ENCODE results near the gene GLT1D1.

The GLT1D1 gene

DNA sequence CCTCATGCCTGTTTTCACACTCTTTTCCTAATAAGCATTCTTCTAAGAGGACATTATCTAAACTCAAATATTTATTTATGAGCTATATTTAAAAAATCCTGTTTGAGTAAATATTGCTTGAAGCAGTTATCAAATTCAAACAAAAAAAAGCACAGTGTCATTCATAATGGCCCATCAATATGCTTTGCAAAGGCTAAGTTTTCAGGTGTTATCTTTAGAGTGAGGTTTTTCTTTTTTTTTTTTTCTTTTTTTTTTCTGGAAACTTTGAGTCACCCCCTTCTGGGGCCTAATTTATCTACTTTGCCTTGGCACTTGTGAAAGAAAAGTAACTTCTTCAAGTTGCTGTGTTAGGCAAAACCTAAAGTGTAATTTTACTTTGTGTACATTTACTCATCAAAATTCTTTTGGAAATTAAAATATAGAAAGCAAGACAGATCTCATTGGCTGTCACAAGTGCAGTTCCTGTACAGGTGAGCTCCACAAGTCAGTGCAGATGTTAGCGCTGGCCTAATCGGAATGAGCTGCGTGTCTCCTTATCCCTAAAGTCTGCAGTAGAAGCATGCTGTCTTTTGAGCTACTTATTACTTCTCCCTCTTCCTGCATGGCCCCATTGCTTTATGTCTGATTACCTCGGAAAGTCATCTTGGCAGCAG, 53.3 kb downstream of the GLT1D1 start:
- no peak overlapping the region for H3K4me3 ChIP-seq (ENCODE audit: low read depth, low read length)
- TF ChIP-seq, protein P1, sequence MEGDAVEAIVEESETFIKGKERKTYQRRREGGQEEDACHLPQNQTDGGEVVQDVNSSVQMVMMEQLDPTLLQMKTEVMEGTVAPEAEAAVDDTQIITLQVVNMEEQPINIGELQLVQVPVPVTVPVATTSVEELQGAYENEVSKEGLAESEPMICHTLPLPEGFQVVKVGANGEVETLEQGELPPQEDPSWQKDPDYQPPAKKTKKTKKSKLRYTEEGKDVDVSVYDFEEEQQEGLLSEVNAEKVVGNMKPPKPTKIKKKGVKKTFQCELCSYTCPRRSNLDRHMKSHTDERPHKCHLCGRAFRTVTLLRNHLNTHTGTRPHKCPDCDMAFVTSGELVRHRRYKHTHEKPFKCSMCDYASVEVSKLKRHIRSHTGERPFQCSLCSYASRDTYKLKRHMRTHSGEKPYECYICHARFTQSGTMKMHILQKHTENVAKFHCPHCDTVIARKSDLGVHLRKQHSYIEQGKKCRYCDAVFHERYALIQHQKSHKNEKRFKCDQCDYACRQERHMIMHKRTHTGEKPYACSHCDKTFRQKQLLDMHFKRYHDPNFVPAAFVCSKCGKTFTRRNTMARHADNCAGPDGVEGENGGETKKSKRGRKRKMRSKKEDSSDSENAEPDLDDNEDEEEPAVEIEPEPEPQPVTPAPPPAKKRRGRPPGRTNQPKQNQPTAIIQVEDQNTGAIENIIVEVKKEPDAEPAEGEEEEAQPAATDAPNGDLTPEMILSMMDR (IDR thresholded peaks at IDR 0.05; ENCODE audit: control insufficient read depth, extremely low read depth, insufficient read depth): no peak
- DNase-seq (ENCODE audit: low read depth): no peak

DNA sequence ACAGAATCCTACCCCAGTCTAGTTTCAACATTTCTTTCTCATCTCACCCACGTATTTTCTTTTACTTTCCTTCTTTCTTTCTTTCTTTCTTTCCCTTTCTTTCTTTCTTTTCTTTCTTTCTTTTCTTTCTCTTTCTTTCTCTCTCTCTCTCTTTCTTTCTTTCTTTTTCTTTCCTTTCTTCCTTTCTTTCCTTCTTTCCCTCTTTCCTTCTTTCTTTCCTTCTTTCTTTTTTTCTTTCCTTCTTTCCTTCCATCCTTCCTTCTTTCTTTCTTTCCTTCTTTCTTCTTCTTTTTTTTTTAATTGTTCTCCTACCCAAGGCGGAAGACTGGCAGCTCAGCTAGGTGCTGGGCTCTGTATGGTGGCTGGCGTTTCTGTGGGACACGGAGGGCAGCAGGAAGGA, 55.0 kb downstream of the GLT1D1 start:
- H3K4me3 ChIP-seq (ENCODE audit: low read depth, low read length): no peak overlapping the region
- TF ChIP-seq, protein P1 (IDR thresholded peaks at IDR 0.05; ENCODE audit: control insufficient read depth, extremely low read depth, insufficient read depth): no peak
- DNase-seq (ENCODE audit: low read depth): no peak

DNA sequence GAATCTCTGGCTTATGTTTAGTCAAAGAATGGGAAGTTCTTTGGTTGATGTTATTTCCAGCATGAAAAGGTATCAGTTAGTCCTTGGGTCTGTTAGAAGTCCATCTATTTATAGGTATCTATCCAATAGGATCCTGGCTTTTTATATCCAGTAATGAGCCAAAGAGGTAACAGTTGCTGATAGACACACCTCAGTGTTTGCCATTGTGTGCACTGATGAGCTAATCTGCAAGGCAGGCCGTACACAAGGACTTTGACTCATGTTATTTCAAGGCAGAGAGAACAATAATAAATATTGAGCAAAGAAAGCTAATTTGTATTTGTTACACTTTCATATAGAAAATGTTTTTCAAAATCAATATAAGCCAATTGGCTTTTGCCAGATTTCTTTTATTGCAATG, 56.4 kb downstream of the GLT1D1 start:
- DNase-seq (ENCODE audit: low read depth): no peak
- H3K4me3 ChIP-seq (ENCODE audit: low read depth, low read length): no peak overlapping the region
- TF ChIP-seq, protein P1 (IDR thresholded peaks at IDR 0.05; ENCODE audit: control insufficient read depth, extremely low read depth, insufficient read depth): no peak

DNA sequence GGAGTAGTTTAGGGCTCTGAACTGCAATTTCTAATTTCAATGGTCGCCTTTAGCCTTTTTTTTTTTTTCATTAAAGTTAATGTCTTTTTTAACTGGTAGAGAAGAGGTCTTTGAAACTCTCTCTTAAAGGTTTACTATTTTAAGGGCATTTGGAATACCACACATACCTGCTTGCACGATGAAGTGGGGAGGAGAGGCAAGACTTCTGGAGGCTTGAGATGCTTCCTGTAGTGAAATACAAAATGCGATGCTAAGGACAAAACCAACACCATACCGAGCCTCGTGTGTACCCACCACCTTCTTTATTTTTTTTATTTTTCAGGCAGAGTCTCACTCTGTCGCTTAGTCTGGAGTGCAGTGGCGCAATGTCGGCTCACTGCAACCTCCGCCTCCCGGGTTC, 57.4 kb downstream of the GLT1D1 start:
- no peak for DNase-seq (ENCODE audit: low read depth)
- TF ChIP-seq, protein P1 (IDR thresholded peaks at IDR 0.05; ENCODE audit: control insufficient read depth, extremely low read depth, insufficient read depth): no peak
- no peak overlapping the region for H3K4me3 ChIP-seq (ENCODE audit: low read depth, low read length)

DNA sequence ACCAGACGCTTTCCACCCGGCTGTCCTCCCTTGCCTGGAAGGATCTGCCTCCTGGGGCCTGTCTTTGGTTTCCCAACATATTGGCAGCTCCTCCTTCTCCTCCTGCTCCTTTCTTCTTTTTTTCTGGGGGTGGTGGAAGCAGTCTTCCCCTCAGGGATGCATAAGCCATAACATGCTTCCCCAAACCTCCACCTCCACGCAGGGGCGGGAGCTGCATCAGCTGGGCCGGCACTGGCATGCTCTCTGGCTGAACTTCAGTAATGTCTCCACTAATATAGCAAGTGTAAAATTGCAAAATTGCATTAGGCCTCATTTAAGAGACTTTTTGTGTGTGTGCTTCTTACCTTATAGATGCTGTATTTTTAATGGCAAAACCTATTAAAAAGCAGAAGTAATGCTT, 58.6 kb downstream of the GLT1D1 start:
- no peak overlapping the region for H3K4me3 ChIP-seq (ENCODE audit: low read depth, low read length)
- TF ChIP-seq, protein P1 (IDR thresholded peaks at IDR 0.05; ENCODE audit: control insufficient read depth, extremely low read depth, insufficient read depth): no peak
- DNase-seq (ENCODE audit: low read depth): no peak

DNA sequence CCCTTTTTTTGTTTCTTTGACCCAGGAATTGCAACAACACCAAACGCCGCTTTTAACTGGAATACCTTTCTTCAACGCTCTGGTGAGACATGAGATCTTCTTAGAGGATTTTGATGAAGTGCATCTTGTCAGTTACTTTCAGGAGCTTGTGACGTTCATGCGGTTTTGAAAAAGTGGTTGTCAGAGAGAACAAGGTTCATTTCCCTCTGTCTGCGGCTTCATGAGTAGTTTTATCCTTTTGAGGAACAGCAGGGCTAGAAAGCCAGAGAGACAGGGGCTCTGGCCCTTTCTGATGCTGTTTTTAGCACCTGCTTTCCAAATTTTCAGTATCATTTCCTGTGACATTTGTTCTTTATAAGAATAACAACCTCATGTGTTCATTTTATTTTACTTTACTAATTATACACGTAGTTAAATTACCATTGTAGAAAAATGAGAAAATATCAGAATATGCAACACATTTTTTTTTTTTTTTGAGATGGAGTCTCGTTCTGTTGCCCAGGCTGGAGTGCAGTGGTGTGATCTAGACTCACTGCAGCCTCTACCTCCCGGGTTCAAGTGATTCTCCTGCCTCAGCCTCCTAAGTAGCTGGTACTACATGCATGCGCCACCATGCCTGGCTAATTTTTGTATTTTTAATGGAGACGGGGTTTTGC, 61.8 kb downstream of the GLT1D1 start:
- H3K4me3 ChIP-seq (ENCODE audit: low read depth, low read length): no peak overlapping the region
- DNase-seq (ENCODE audit: low read depth): no peak
- TF ChIP-seq, protein P1 (IDR thresholded peaks at IDR 0.05; ENCODE audit: control insufficient read depth, extremely low read depth, insufficient read depth): no peak

DNA sequence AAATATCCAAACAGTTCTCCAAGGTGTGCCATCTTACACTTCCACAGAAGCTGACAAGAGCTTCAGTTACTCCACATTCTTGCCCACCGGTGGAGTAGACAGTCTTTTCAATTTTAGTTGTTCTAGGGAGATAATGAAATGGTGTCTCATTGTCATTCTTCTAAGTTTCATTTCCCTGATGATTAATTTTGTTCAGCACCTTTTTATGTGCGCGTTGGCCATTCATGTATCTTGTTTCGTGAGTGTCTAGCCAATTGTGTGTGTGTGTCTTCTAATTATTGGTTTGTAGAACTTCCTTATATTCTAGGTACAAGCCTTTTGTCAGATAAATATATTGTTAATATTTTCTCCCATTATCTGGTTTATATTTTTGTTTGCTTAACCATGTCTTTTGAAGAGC, 63.1 kb downstream of the GLT1D1 start:
- H3K4me3 ChIP-seq (ENCODE audit: low read depth, low read length): no peak overlapping the region
- DNase-seq (ENCODE audit: low read depth): no peak
- TF ChIP-seq, protein P1 (IDR thresholded peaks at IDR 0.05; ENCODE audit: control insufficient read depth, extremely low read depth, insufficient read depth): no peak

Measured in LNCaP clone FGC (cell line).